22Rv1 (cell line): ENCODE data around the gene CLMN.

Source experiments
- H3K27ac ChIP-seq: fragments of 450-650 bp; 2 replicates; pipeline ENCODE4 v1.5.1; 2017
- CTCF ChIP-seq: fragments of 450-650 bp; IDR thresholded peaks from 2 replicates; pipeline ENCODE4 v1.5.1; 2017; ENCODE audit warnings: mild to moderate bottlenecking
- ZFX ChIP-seq: fragments of 450-650 bp; IDR thresholded peaks from 2 replicates; pipeline ENCODE4 v1.6.1; 2017; ENCODE audit warnings: antibody characterized with exemption, borderline replicate concordance

CLMN gene

GRCh38 chr14:95327558-95328374 lies 8.1 kb upstream of the CLMN start:
- TF ChIP-seq CTCF (no peak), ZFX (no peak)
- H3K27ac ChIP-seq, result no peak overlapping the region

GRCh38 chr14:95326987-95327386 lies 7.3 kb upstream of the CLMN start:
- no peak overlapping the region for H3K27ac ChIP-seq
- TF ChIP-seq CTCF (no peak), ZFX (no peak)

DNA sequence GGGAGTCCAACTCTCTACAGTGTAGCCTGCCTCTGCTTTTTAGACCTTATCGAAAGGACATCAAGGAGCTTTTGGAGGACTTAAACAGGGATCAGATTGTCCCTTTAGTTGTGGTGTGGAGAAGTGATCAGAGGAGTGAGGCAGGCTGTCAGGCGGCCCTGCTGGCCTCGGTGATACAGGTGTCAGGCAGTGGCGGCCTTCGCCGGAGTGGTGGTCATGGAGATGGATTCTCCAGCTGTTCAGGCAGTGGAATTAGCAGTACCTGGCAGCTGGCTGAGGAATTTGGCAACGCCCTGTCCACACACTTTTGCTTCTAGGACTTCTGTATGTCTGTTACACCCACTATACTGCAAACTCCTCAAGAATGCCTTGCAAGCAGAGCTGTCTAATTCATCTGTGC lies 4.2 kb upstream of the CLMN start:
- H3K27ac ChIP-seq, result no peak overlapping the region
- TF ChIP-seq ZFX (no peak), CTCF (no peak)

- H3K27ac ChIP-seq, result no peak overlapping the region
- TF ChIP-seq CTCF (no peak), ZFX (no peak)
Measured at GRCh38 chr14:95323361-95323760, 3.7 kb upstream of the CLMN start.

- peak overlapping the region; percentile 46 for H3K27ac ChIP-seq
- no peak for TF ChIP-seq CTCF
- TF ChIP-seq ZFX, result no peak
Measured at GRCh38 chr14:95322651-95323050, 2.9 kb upstream of the CLMN start.

GRCh38 chr14:95321693-95322455 lies 2.2 kb upstream of the CLMN start:
- no peak for TF ChIP-seq CTCF

DNA sequence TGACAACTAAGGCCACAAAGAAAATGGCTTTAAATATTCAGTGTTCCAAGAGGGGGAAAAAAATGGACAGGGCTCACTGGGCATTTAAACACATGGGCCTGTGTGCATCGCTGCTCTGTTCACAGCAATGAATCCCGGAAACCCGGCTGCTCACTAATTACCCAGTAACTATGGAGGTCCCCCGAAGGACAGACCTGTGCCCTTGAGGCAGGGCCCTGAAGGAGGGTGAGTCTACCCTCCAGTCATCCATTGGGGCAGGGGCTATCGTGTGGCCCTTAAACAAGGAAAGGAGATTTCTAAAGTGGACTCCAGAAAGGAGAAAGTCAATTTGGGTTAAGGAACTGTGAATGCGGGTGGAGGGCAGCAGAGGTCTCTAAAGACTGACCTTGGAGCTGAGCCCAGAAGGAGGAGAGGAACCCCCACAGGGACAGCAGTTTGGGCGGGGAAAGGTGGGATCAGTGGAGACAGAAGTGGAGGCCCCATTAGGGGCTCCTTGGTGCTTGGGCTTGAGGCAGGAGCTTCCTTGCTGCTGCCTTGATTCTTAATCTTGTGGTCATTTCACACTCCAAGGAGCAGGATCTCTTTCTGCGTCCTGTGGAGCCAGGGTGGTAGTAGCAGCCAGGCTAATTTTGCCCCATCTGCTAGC lies 1.4 kb upstream of the CLMN start:
- peak overlapping the region; percentile 46 for H3K27ac ChIP-seq
- TF ChIP-seq CTCF (no peak), ZFX (no peak)

More at GRCh38 chr14:95321693-95322455, 2.2 kb upstream of the CLMN start:
- peak overlapping the region; percentile 46 for H3K27ac ChIP-seq
